Endometrium (tissue), 2 donors: Measurements from ENCODE around the gene RGS14.

Experiments
- FAIRE-seq: peaks from 2 replicates; lab custom pipeline; 2012; peaks lifted over from hg19 to GRCh38; lab: Jason Lieb, UNC
- donor health status: control.
- donor health status: control.

The RGS14 gene

GRCh38 chr5:177357459-177358351, at the start of gene RGS14:
TSS of gene RGS14 (plus strand) at chr5:177357924. CDS start at chr5:177358025, 101 bp downstream.
- no peak for FAIRE-seq

GRCh38 chr5:177308740-177309139, 49.0 kb upstream of the RGS14 start:
- no peak for FAIRE-seq

GRCh38 chr5:177309351-177310191, 48.2 kb upstream of the RGS14 start:
- no peak for FAIRE-seq

GRCh38 chr5:177310332-177310731, 47.4 kb upstream of the RGS14 start:
- FAIRE-seq = no peak

- no peak for FAIRE-seq
These were observed 46.9 kb upstream of the RGS14 start for GRCh38 chr5:177310757-177311391.

- no peak for FAIRE-seq
These were observed 46.4 kb upstream of the RGS14 start for GRCh38 chr5:177311392-177311722.

GRCh38 chr5:177311723-177312648, 45.7 kb upstream of the RGS14 start, which contains the start of gene MXD3:
TSS of gene MXD3 (minus strand) at chr5:177311898. CDS start at chr5:177311830, 68 bp downstream.
- no peak for FAIRE-seq

- FAIRE-seq = no peak
These were observed 45.0 kb upstream of the RGS14 start for GRCh38 chr5:177312649-177313181.

GRCh38 chr5:177313561-177314259, 44.0 kb upstream of the RGS14 start:
- FAIRE-seq = no peak

- no peak for FAIRE-seq
These were observed 43.1 kb upstream of the RGS14 start for GRCh38 chr5:177314376-177315342.

- FAIRE-seq = no peak
These were observed 42.3 kb upstream of the RGS14 start for GRCh38 chr5:177315411-177315810.

GRCh38 chr5:177316005-177316404, 41.7 kb upstream of the RGS14 start:
- FAIRE-seq = no peak

GRCh38 chr5:177317959-177318377, 39.8 kb upstream of the RGS14 start:
- FAIRE-seq = no peak

- no peak for FAIRE-seq
These were observed 37.7 kb upstream of the RGS14 start for GRCh38 chr5:177319913-177320588.

GRCh38 chr5:177320879-177321278, 36.8 kb upstream of the RGS14 start:
- FAIRE-seq = no peak

- no peak for FAIRE-seq
These were observed 31.8 kb upstream of the RGS14 start for GRCh38 chr5:177325868-177326381.

- FAIRE-seq = no peak
These were observed 29.9 kb upstream of the RGS14 start for GRCh38 chr5:177327539-177328522.
